ENCODE data around the gene ENOPH1.
A peak's percentile ranks its signal among the peaks of the same experiment; 100 is the strongest.
"Not testable (repeated sequence)": the region's sequence is repeated elsewhere in the genome, so short reads cannot be mapped to it uniquely, and the experiment has no call there.

The ENOPH1 gene

DNA sequence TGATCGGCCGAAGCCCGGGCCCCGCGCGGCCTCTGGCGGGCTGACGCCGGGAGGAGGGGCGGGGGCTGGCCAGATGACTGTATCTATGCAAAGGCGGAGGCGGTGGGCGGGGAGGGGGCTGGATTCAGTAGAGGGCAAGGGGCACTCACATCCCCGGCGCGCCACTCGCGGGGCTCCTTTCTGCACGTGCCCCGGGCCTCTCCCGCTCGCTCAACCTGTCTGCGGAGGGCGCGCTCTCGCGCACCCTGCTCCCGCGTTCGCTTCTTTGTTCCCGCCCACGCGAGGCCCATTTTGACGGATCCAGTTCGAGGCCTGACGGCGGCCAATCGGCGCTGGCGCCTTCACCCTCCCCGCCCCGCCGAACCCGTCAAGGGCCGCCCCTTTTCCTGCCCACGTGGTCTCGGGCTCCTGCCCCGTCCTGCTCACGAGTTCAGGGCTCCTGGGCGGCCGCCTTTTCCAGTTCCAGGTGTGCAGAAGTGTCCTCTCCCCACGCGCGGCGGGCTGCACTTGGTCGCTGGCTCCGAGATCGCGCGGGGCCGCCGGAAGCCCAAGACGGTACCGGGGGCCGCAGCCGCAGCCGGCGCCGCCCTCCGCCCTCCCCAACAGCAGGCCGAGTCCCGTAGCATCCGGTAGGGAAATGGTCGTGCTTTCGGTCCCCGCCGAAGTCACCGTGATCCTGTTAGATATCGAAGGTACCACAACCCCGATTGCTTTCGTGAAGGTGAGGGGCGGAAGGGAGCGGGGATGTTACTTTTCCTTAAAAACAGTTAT lies at the start of gene ENOPH1, which contains the start of gene HNRNPDL:
TSS of gene ENOPH1 (plus strand) at position 398 of the 771 bp plus-strand sequence. CDS start at position 638, 240 bp downstream.
TSS of gene HNRNPDL (minus strand) at position 270 of the 771 bp plus-strand sequence. CDS start 772 bp downstream, outside the sequence.
- peak; percentile 97 for FAIRE-seq
- peak; percentile 76 for DNase-seq (ENCODE audit: insufficient read length, low spot score)

DNA sequence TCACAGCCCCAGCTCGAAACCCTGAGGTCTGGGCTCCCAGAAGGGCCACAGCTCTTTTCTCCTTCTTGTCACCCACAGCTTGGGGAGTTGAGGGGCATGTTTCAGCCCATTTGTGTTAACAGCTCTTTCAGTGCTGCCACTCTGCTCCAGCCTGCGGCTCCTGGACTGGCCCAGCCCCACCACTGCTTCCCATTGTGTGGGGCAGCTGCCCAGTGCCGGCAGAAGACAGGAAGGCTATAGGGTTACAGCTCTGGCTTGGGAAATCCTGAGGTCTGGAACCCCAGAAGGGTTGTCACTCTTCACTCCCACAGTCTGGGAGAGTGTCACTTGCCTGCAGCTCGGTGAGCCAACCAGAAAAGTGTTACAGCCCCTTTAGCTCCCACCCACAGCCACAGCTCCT lies 49.6 kb upstream of the ENOPH1 start:
- FAIRE-seq (no peak), DNase-seq (ENCODE audit: insufficient read length, low spot score) (no peak)

DNA sequence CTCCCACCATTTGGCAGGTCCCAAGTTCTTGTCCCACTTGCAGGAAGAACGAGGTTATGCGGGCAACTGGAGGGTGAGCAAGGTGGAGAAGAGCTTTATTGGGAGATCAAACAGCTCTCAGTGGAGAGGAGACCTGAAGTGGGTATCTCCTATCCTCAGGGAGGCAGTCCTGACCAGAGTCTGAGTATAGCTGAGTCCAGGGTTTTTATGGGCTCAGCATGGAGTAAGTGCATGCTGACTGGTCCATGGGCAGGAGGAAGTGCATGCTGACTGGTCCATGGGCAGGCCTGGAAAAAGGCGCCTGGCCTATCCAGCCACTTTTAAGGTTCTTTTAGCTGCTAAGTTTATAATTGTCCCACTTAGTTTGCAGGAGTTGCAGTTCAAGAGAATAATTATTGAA lies 49.2 kb upstream of the ENOPH1 start:
- DNase-seq (ENCODE audit: insufficient read length, low spot score): no peak
- no peak for FAIRE-seq

DNA sequence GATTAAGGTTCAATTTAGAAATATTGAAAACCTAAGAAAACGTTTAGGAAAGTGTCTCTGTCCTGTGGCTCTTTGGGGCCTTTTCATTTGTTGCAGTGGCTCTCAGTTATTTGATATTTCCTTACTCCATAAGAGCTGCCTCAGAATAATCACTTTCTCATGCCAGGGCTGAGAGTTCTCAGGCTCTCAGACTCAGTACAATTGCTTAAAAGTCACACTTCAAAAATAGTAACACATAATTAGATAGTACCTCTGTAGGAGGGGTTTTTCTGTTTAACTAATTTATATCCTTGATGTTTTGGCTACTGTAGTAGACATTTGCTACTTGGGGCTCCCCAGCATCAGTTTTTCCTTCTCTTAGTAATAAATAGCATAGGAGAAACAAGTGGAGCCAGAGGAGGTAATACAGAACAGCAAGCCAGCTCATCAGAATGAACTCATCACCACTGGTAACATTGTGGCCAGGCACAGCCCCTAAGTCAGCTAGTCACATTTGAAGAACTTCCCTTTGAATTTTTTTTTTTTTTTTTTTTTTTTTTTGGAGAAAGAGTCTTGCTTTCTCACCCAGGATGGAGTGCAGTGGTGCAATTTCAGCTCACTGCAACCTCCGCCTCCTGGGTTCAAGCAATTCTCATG lies 48.6 kb upstream of the ENOPH1 start:
- DNase-seq (ENCODE audit: insufficient read length, low spot score) (no peak), FAIRE-seq (no peak)

DNA sequence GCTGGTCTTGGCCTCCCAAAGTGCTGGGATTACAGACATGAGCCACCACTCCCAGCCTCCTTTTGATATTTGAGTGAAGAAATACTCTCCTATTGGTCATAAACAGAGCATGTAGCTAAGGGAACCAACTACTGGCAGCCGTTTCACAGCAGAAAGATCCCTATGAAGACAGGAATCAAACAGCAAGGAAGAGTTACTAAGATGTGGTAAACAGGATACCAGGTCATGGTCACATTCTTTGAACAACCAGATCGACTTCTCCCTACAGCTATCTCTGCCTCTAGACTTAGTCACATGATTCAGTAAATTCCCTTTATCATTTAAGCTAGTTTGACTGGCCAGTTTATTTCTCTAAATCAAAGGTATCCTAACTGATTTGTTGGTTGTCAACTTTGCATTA lies 47.6 kb upstream of the ENOPH1 start:
- FAIRE-seq (no peak), DNase-seq (ENCODE audit: insufficient read length, low spot score) (no peak)

DNA sequence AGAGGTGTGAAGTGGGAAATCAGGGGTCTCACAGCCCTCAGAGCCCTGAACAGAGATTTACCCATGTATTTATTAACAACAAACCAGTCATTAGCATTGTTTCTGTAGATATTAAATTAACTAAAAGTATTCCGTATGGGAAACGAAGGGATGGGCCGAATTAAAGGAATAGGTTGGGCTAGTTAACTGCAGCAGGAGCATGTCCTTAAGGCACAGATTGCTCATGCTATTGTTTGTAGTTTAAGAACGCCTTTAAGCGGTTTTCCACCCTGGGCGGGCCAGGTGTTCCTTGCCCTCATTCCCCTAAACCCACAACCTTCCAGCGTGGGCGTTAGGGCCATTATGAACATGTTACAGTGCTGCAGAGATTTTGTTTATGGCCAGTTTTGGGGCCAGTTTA lies 44.1 kb upstream of the ENOPH1 start:
- not testable (repeated sequence) for DNase-seq (ENCODE audit: insufficient read length, low spot score); FAIRE-seq

DNA sequence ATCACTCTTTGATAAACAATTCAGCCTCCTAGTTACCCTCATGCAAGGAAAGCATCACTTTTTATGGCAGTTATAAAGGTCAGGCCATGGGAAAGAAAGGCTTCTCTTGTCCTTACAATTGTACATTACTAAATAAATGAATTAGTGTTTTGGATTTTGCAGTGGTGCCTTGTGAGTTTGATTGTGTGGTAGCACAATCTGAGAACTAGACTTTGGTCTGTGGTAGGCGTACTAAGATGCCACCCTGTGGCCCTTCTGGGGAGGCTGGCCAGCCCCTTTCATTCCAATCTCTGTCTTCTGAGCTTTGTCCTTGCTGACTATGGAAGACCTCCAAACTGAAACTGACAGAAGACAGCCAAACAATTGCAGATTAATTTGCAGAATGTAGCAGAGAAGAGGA lies 42.0 kb upstream of the ENOPH1 start:
- FAIRE-seq (no peak), DNase-seq (ENCODE audit: insufficient read length, low spot score) (no peak)

DNA sequence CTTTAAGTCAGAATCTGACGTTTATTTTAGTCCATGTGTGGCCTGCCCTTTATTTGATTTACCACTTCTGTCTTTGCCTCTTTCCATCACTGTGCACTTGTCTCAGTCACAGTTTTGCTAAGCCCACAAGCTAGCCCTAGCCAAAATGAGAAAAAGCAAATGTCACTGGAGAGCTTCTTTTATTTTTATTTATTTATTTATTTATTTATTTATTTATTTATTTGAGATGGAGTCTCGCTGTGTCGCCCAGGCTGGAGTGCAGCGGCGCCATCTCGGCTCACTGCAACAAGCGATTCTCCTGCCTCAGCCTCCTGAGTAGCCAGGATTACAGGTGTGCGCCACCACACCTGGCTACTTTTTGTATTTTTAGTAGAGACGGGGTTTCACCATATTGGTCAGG lies 40.3 kb upstream of the ENOPH1 start:
- FAIRE-seq; DNase-seq (ENCODE audit: insufficient read length, low spot score): not testable (repeated sequence)

DNA sequence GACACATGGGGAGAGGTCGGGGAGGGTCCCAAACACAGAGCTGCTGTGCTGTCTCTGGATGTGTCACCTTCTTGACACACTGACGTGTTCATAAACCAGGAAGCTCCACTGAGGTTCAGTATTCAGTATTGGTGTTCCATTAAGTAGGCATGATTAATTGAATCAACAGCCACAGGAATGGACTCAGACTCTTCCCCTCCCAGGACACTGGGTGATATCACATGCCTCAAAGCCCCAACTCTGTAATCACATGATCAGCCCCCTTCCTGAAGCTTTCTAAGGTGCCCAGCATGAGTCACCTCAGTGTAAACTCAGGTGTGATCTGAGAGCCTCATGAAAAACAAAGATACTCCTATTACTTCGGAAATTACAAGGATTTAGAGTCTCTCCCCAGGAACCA lies 35.5 kb upstream of the ENOPH1 start:
- DNase-seq (ENCODE audit: insufficient read length, low spot score): no peak
- no peak for FAIRE-seq

DNA sequence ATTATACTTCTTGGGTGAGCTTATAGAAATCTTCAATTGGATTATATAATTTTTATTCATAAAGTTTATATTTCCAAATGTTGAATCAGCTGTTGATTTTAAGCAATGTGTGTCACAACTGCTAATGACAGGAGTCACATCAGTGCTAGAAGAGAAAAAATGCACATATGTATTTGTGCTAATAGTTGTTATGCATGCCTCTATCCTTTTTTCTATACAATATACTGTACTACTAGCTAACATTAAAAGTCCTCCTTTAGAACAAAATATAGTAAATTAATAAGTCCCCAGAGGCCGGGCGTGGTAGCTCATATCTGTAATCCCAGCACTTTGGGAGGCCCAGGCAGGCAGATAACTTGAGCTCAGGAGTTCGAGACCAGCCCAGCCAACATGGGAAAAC lies 32.9 kb upstream of the ENOPH1 start:
- DNase-seq (ENCODE audit: insufficient read length, low spot score) (no peak), FAIRE-seq (no peak)

DNA sequence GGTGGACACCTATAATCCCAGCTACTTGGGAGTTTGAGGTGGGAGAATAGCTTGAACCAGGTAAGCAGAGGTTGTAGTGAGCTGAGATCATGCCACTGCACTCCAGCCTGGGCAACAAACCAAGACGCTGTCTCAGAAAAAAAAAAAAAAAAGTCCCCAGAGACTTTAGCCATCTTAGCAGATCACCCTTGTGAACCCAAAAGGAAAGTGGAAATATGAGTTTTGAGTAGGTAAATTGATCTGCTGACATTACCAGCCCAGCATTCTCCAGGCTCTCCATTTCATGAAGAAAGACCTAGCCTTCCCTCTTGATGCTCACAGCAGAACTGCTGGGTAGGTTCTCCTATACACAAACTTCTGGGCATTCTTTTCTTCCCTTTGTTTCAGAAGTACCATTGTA lies 32.1 kb upstream of the ENOPH1 start:
- FAIRE-seq (no peak), DNase-seq (ENCODE audit: insufficient read length, low spot score) (no peak)

DNA sequence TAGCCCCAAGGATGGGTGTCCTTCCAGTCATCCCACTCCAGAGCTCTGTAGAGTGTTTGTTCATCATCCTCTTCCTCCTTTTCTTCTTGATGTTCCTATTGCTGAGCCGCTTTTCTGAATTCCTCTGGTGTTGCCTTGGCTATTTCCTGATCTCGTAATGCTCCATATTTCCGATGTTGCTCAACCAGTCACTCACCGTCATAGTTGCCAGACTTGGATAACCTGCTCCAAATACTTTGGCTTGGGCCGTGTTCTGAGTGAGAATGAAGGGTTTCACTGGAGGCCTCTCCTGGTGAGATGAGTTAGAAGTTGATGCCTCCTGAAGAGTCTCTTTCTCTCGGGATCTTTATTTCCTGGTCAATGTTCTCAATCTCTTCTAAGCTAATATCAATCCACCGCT lies 28.8 kb upstream of the ENOPH1 start:
- FAIRE-seq: no peak

DNA sequence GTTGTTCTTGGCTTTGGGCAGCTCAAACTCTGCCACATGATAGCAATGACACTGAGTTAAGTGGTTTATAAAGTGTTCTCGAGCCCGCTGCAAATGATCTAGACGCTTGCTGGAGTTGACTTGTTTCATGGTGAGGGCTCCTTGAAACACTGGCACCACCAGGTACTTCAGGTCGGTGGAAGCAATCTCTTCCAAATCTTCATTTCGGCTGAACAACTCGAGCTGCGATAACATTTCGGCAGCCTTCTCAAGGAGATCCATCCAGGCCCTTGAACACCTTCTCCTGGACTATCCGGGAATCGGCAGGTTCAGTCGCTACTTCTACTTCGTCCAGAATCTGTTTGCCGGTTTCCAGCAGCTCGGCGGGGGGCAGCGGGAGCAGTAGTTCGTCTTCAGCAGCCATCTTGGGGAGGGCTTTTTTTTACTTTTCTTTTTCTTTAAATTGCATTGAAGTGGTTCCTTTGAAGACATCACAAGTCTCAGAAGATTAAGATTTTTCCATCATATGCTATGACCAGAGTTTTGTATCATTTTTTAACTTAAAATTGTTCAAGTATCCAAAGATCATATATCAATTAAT lies 28.1 kb upstream of the ENOPH1 start:
- FAIRE-seq (no peak), DNase-seq (ENCODE audit: insufficient read length, low spot score) (no peak)

More for the DNA sequence above, 28.8 kb upstream of the ENOPH1 start:
- no peak for DNase-seq (ENCODE audit: insufficient read length, low spot score)

DNA sequence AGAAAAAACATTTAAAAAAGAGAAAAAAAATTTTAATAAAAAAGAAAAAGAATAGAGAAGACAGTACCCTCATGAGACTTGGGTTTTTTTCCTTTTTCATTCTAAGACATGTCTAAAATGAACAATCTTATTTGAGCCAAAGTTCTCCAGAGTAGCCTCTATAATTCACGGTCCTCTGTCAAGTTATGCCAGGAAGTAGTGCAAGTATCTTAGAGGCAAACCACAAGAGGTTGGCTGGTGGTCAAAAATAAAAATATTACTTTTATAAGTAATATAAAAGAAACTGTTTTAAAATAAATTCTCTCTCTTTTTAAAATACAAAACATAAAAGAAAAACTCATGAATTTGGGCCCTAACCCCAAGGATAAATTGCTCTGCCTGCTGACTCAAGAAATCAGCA lies 26.7 kb upstream of the ENOPH1 start:
- FAIRE-seq (no peak), DNase-seq (ENCODE audit: insufficient read length, low spot score) (no peak)

DNA sequence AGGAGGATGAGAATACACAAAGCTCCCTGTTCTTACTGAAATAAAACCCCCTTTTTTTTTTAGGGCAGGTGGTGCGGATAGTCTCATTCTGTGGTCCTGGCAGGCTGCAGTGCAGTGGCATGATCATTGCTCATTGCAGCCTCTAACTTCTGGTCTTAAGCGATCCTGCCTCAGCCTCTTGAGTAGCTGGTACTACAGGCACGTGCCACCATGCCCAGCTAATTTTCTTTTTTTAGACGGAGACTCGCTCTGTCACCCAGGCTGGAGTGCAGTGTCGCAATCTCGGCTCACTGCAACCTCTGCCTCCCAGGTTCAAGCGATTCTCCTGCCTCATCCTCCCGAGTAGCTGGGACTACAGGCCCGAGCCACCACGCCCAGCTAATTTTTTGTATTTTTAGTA lies 15.3 kb upstream of the ENOPH1 start:
- not testable (repeated sequence) for DNase-seq (ENCODE audit: insufficient read length, low spot score); FAIRE-seq

DNA sequence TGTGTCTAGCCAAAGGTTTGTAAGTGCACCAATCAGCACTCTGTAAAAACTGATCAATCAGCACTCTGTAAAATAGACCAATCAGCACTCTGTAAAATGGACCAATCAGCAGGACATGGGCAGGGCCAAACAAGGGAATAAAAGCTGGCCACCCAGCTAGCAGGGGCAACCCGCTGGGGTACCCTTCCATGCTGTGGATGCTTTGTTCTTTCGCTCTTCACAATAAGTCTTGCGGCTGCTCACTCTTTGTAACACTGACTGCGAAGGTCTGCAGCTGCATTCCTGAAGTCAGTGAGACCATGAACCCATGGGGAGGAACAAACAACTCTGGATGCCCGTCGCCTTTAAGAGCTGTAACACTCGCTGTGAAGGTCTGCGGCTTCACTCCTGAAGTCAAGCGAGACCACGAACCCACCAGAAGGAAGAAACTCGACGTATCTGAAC lies 14.4 kb upstream of the ENOPH1 start:
- DNase-seq (ENCODE audit: insufficient read length, low spot score): no peak
- no peak for FAIRE-seq

DNA sequence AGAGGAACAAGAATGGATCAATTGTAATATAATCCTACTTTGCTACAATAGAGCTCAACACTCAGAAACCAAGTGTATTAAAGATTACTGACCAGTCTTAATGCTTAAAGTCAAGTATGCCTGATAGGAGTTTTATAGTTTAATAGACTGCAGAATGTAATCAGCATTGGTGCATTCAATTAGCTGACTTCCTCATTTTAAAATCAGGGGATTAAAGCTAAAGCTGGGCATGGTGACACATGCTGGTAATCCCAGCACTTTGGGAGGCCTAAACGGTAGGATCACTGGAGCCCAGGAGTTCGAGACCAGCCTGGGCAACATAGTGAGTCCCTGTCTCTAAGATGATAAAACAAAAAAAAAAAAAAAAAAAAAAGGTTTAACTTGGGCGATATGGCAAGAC lies 10.9 kb upstream of the ENOPH1 start:
- no peak for FAIRE-seq
- DNase-seq (ENCODE audit: insufficient read length, low spot score): no peak

DNA sequence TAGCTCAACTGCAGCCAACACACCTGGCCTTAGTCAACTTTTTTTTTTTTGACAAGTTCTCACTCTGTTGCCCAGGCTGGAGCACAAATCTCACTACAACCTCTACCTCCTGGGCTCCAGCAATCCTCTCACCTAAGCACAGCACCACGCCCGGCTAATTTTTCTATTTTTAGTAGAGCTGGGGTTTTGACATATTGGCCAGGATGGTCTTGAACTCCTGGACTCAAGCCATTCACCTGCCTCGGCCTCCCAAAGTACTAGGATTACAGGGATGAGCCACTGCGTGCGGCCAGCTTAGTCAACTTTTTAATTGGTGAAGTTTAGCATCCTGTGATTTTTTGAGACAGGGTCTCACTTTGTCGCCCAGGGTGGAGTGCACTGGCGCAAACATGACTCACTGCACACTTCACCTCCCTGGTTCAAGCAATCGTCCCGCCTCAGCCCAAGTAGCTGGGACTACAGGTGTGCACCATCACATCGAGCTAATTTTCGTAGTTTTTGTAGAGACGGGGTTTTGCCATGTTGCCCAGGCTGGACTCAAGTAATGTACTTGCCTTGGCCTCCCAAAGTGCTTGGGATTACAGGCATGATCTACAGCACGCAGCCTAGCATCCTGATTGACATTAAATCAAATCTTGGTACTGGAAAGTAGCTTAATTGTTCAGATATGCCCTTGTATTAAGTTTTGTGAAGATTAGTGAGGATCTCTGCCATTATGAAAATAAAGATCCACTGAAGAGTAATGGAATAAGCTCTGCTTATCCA lies 8.4 kb upstream of the ENOPH1 start:
- FAIRE-seq (no peak), DNase-seq (ENCODE audit: insufficient read length, low spot score) (no peak)

DNA sequence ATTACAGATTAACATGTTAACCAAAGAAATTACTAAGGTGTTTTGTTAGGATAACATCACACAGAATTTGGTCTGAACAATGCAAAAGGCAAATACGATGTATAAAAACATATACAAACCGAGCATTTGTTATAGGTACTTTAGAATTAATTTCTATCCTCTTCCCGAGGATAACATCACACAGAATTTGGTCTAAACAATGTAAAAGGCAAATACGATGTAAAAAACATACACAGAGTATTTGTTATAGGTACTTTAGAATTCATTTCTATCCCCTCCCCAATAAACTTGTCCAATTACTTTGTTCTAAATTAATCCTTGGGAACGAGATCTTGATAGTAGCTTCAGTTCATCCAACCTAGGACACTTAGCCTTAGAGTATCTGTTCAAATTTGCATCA lies 7.8 kb upstream of the ENOPH1 start:
- DNase-seq (ENCODE audit: insufficient read length, low spot score) (no peak), FAIRE-seq (no peak)

DNA sequence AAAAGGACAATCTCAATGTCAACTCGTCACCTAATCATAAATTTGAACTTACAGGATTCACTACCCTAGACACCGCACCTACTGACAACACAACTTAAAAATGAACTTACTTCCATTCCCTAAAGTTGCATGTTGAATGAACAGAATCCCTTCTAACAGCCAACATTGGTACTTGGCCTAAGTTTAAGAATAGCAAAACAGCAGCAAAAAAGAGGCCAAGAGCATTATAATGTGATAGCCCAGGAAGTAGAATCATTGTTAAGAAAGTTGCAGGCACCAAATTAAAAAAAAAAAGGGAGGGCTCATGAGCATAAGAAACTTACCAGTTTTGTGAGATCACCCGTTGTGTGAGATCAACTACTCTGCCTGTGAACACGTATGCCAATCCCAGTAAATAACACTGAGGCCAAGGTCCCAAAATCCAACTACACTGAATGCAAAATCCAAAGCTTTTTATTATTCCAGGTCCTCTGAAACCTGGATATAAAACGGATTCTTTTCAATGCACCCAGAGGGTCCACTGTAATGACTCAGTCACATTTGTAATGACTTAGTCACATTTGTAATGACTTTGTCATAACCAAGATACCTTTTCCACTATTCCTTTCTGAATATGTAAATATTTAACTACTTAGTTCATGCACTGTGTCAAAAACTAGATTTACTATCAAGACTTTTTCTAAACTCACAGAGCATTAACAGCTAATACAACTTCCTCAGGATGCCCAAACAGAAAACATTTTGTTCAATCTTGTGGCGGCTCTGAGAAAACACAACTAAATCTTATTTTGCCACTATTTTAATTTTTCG lies 6.9 kb upstream of the ENOPH1 start:
- DNase-seq (ENCODE audit: insufficient read length, low spot score): no peak
- FAIRE-seq: no peak

All from GM19239 (cell line).